H1 (cell line): ENCODE data around the gene CDKN2AIP. TPM values are rescaled to one million over a fixed set of nuclear protein-coding genes. Genes with fewer than 3 reads are reported as not detected.

Experiments used
- CTCF ChIA-PET: fragments of 300-600 bp; sonication (Branson Sonifier 250); formaldehyde crosslinking; loops from one replicate; lab custom pipeline; 2021; ENCODE audit not compliant: partially characterized antibody; lab: Charles Lee
- POLR2A ChIA-PET: fragments of 300-600 bp; sonication (Branson Sonifier 250); formaldehyde crosslinking; loops from one replicate; lab custom pipeline; 2021; ENCODE audit warnings: inconsistent platforms; ENCODE audit not compliant: partially characterized antibody; lab: Charles Lee
- DNase-seq, 2 experiments: peaks; one replicate each; pipeline versions ENCODE4 v3.0.0 to v3.0.0-alpha.2; 2010 to 2022; ENCODE audit warnings: low spot score in 2 of 2, low read depth in 1 of 2, mixed read lengths in 1 of 2
- FAIRE-seq: peaks from 2 replicates; lab custom pipeline; 2011; peaks lifted over from hg19 to GRCh38; lab: Jason Lieb, UNC
- H2AFZ ChIP-seq: 2 replicates; pipeline ENCODE4 v1.8.1; 2012; ENCODE audit warnings: low read length, inconsistent platforms
- H2AK5ac ChIP-seq: 2 replicates; pipeline ENCODE4 v1.6.1; 2013; ENCODE audit warnings: low read depth, low read length
- H2BK120ac ChIP-seq: replicated peaks from 2 replicates; pipeline ENCODE3; 2013; ENCODE audit warnings: low read depth, low read length, inconsistent platforms
- H2BK12ac ChIP-seq: 2 replicates; pipeline ENCODE4 v1.6.1; 2013; ENCODE audit warnings: low read depth, low read length
- H2BK15ac ChIP-seq: 2 replicates; pipeline ENCODE4 v1.6.1; 2013; ENCODE audit warnings: low read length
- H2BK20ac ChIP-seq: 2 replicates; pipeline ENCODE4 v1.6.1; 2013; ENCODE audit warnings: low read length
- H2BK5ac ChIP-seq: 2 replicates; pipeline ENCODE4 v1.6.1; 2013; ENCODE audit warnings: low read depth, low read length
- H3K14ac ChIP-seq: 2 replicates; pipeline ENCODE4 v1.6.1; 2013; ENCODE audit warnings: inconsistent platforms; ENCODE audit not compliant: insufficient read length
- H3K18ac ChIP-seq: 2 replicates; pipeline ENCODE4 v1.6.1; 2013; ENCODE audit warnings: low read length; ENCODE audit errors: extremely low read depth
- H3K23ac ChIP-seq: 2 replicates; pipeline ENCODE4 v1.6.1; 2013; ENCODE audit warnings: inconsistent platforms; ENCODE audit not compliant: insufficient read length
- H3K23me2 ChIP-seq: 2 replicates; pipeline ENCODE4 v1.6.1; 2013; ENCODE audit warnings: low read depth, low read length
- H3K27ac ChIP-seq: 2 replicates; pipeline ENCODE4 v1.6.1; 2011; ENCODE audit warnings: low read depth, low read length, inconsistent platforms
- H3K27me3 ChIP-seq, 4 experiments: replicated peaks in 1 of 4; 1 replicate in 1 of 4; 2 replicates in 3 of 4; pipeline versions ENCODE4 v1.6.1 to v1.8.1; 2011 to 2013; ENCODE audit warnings: low read length in 3 of 4, mild to moderate bottlenecking in 3 of 4, inconsistent platforms in 2 of 4, mixed read lengths in 2 of 4, moderate library complexity in 1 of 4; ENCODE audit not compliant: control insufficient read depth in 3 of 4, insufficient read depth in 3 of 4; ENCODE audit errors: extremely low read depth in 1 of 4
- H3K36me3 ChIP-seq, 4 experiments: 2 replicates each; pipeline versions ENCODE4 v1.6.1 to v1.8.1; 2011 to 2013; ENCODE audit warnings: mild to moderate bottlenecking in 4 of 4, low read length in 3 of 4, moderate library complexity in 2 of 4, control low read depth in 1 of 4, inconsistent platforms in 1 of 4; ENCODE audit not compliant: insufficient read depth in 4 of 4, control insufficient read depth in 2 of 4
- H3K4ac ChIP-seq: replicated peaks from 2 replicates; pipeline ENCODE3; 2013; ENCODE audit warnings: low read length, low read depth, mixed read lengths, inconsistent platforms; ENCODE audit not compliant: insufficient read length
- H3K4me1 ChIP-seq, 4 experiments: replicated peaks in 1 of 4; 1 replicate in 1 of 4; 2 replicates in 3 of 4; pipeline versions ENCODE4 v1.6.1 to v1.8.1; 2011 to 2013; ENCODE audit warnings: low read length in 3 of 4, inconsistent platforms in 2 of 4, mixed read lengths in 1 of 4; ENCODE audit not compliant: insufficient read depth in 4 of 4, control insufficient read depth in 3 of 4
- H3K4me2 ChIP-seq, 2 experiments: 2 replicates each; pipeline versions ENCODE4 v1.6.1 to v1.8.1; 2011 to 2013; ENCODE audit warnings: low read depth in 2 of 2, low read length in 2 of 2, control low read depth in 1 of 2, inconsistent platforms in 1 of 2, mild to moderate bottlenecking in 1 of 2; ENCODE audit not compliant: insufficient read depth in 1 of 2
- H3K4me3 ChIP-seq, 4 experiments: fragments of 200-600, 300-600 bp in 1 of 4; sonication (generic), shearing (Covaris generic), sonication (Bioruptor Twin) in 1 of 4; 2 replicates each; pipeline versions ENCODE4 v1.5.1 to v1.8.1; 2011 to 2016; ENCODE audit warnings: low read length in 4 of 4, low read depth in 3 of 4, control low read depth in 2 of 4, inconsistent platforms in 2 of 4, mild to moderate bottlenecking in 2 of 4, mixed read lengths in 1 of 4, moderate library complexity in 1 of 4; ENCODE audit not compliant: insufficient read depth in 2 of 4; ENCODE audit errors: extremely low read depth in 1 of 4
- H3K56ac ChIP-seq: replicated peaks from 2 replicates; pipeline ENCODE3; 2013; ENCODE audit warnings: low read depth, mild to moderate bottlenecking, mixed read lengths, low read length, inconsistent platforms; ENCODE audit not compliant: insufficient read length
- H3K79me1 ChIP-seq: 2 replicates; pipeline ENCODE4 v1.6.1; 2013; ENCODE audit warnings: low read depth, low read length, control low read depth
- H3K79me2 ChIP-seq, 2 experiments: 2 replicates each; pipeline versions ENCODE4 v1.6.1 to v1.8.1; 2012 to 2013; ENCODE audit warnings: low read length in 2 of 2, mild to moderate bottlenecking in 2 of 2, inconsistent platforms in 1 of 2; ENCODE audit not compliant: insufficient read depth in 2 of 2, control insufficient read depth in 1 of 2
- H3K9ac ChIP-seq, 4 experiments: replicated peaks in 1 of 4; 1 replicate in 1 of 4; 2 replicates in 3 of 4; pipeline versions ENCODE4 v1.6.1 to v1.8.1; 2011 to 2013; ENCODE audit warnings: low read depth in 3 of 4, low read length in 3 of 4, control low read depth in 2 of 4, mild to moderate bottlenecking in 2 of 4, moderate library complexity in 2 of 4, inconsistent platforms in 1 of 4; ENCODE audit errors: extremely low read depth in 1 of 4
- H3K9me3 ChIP-seq, 2 experiments: 2 replicates each; pipeline versions ENCODE4 v1.6.1 to v1.8.1; 2012 to 2013; ENCODE audit warnings: mild to moderate bottlenecking in 2 of 2, moderate library complexity in 2 of 2, control low read depth in 1 of 2, inconsistent platforms in 1 of 2, low read depth in 1 of 2, low read length in 1 of 2, mixed read lengths in 1 of 2; ENCODE audit not compliant: insufficient read depth in 2 of 2
- H4K20me1 ChIP-seq, 2 experiments: replicated peaks in 1 of 2; 2 replicates each; pipeline versions ENCODE3 to v1.8.1; 2011 to 2013; ENCODE audit warnings: inconsistent platforms in 2 of 2, low read length in 2 of 2, mild to moderate bottlenecking in 1 of 2; ENCODE audit not compliant: insufficient read depth in 2 of 2, control insufficient read depth in 1 of 2
- H4K5ac ChIP-seq: 2 replicates; pipeline ENCODE4 v1.6.1; 2013; ENCODE audit warnings: low read length, low read depth, mixed read lengths, inconsistent platforms; ENCODE audit not compliant: insufficient read length
- H4K8ac ChIP-seq: 2 replicates; pipeline ENCODE4 v1.8.0; 2013; ENCODE audit warnings: mild to moderate bottlenecking, moderate library complexity, low read length, inconsistent platforms; ENCODE audit not compliant: insufficient read depth; ENCODE audit errors: extremely low read depth
- H4K91ac ChIP-seq: replicated peaks from 2 replicates; pipeline ENCODE3; 2013; ENCODE audit warnings: low read length, mixed read lengths, inconsistent platforms; ENCODE audit not compliant: insufficient read length
- ATF2 ChIP-seq: IDR thresholded peaks from 2 replicates; pipeline ENCODE4 v1.6.1; 2012; ENCODE audit warnings: low read length, inconsistent platforms
- CREB1 ChIP-seq: IDR thresholded peaks from 2 replicates; pipeline ENCODE4 v1.6.1; 2012; ENCODE audit warnings: inconsistent platforms
- CTBP2 ChIP-seq: IDR thresholded peaks from 2 replicates; pipeline ENCODE4 v1.7.0; 2011; ENCODE audit warnings: borderline replicate concordance, mild to moderate bottlenecking, moderate library complexity, mixed read lengths, low read length; ENCODE audit not compliant: insufficient read depth, insufficient read length
- E2F6 ChIP-seq: IDR thresholded peaks from 2 replicates; pipeline ENCODE4 v1.6.1; 2012; ENCODE audit warnings: inconsistent platforms
- EGR1 ChIP-seq: IDR thresholded peaks from 2 replicates; pipeline ENCODE4 v1.6.1; 2011; ENCODE audit warnings: low read depth, low read length, borderline replicate concordance
- GABPA ChIP-seq: IDR thresholded peaks from 2 replicates; pipeline ENCODE4 v1.6.1; 2011; ENCODE audit warnings: mild to moderate bottlenecking, low read length, moderate library complexity, borderline replicate concordance; ENCODE audit not compliant: insufficient read depth
- HDAC6 ChIP-seq: IDR thresholded peaks from one replicate; pipeline ENCODE4 v1.7.1; 2012; ENCODE audit warnings: low read depth, mild to moderate bottlenecking, inconsistent platforms, low read length, moderate library complexity
- POU5F1 ChIP-seq: IDR thresholded peaks from 2 replicates; pipeline ENCODE4 v1.6.1; 2011; ENCODE audit warnings: low read depth, mild to moderate bottlenecking, low read length, moderate library complexity
- SIRT6 ChIP-seq: IDR thresholded peaks from one replicate; pipeline ENCODE4 v1.7.1; 2012; ENCODE audit warnings: low read length, inconsistent platforms
- SP2 ChIP-seq: IDR thresholded peaks from 2 replicates; pipeline ENCODE4 v1.6.1; 2012; ENCODE audit warnings: mild to moderate bottlenecking, low read length, inconsistent platforms
- SUZ12 ChIP-seq: fragments of 200-600 bp; sonication (generic); IDR thresholded peaks from 2 replicates; pipeline ENCODE4 v1.6.1; 2012; ENCODE audit warnings: mild to moderate bottlenecking, inconsistent platforms, low read length, moderate library complexity, mixed read lengths
- TEAD4 ChIP-seq: IDR thresholded peaks from 2 replicates; pipeline ENCODE4 v1.6.1; 2012; ENCODE audit warnings: low read depth, low read length, inconsistent platforms, mixed read lengths
- YY1 ChIP-seq: IDR thresholded peaks from 2 replicates; pipeline ENCODE4 v1.6.1; 2011; ENCODE audit warnings: low read depth, mild to moderate bottlenecking, low read length
- WGBS, 2 experiments: shearing (Covaris generic) in 1 of 2; methylation state at CpG; one replicate each; pipeline versions ENCODE4 v1.1.6 to v1.1.7; 2013 to 2015; ENCODE audit warnings: low lambda C conversion rate in 2 of 2, mixed read lengths in 2 of 2, inconsistent platforms in 1 of 2, low coverage in 1 of 2, missing lambda C conversion rate in 1 of 2; ENCODE audit not compliant: insufficient replicate concordance in 2 of 2, insufficient coverage in 1 of 2, insufficient read length in 1 of 2; ENCODE audit errors: extremely low coverage in 1 of 2, missing lambda C conversion rate in 1 of 2; 5-methylcytosine and 5-hydroxymethylcytosine counted together
- polyA plus RNA-seq, 7 experiments: library from polyadenylated mRNA; depleted of rRNA in 3 of 7; stranded (reverse) in 5 of 7; unstranded in 2 of 7; fragments of >200 nt in 5 of 7; fragments of 200-250 nt in 2 of 7; gene quantifications; 1 replicate in 5 of 7; 2 replicates in 1 of 7; 4 replicates in 1 of 7; pipeline versions ENCODE4 v1.2.1 to v1.2.3, GENCODE V29; 2011 to 2013; ENCODE audit warnings: missing spikeins in 2 of 7, mixed read lengths in 2 of 7
- total RNA-seq: library from RNA; stranded (reverse); fragmentation: NEBNext Ultra II Directional; extraction: Animal tissue kit (Norgen Biotek cat#: 25700); gene quantifications from 2 replicates; pipeline ENCODE4 v1.2.1, GENCODE V29; 2021

The CDKN2AIP gene
- total and polyA plus RNA-seq, 2 of the 8 experiments (the other 6 are each of a cell fraction or from before 2014, with no cell fraction given), result 6.0 to 14.0 TPM

- Histone ChIP-seq H3K9me3 (no peaks in the 10 kb centered on the region), H3K79me1 (no peaks in the 10 kb centered on the region), H3K27me3 (no peaks in the 10 kb centered on the region), H3K14ac (no peak overlapping the region), H2BK120ac (no peak overlapping the region), H2BK20ac (no peak overlapping the region), H2BK5ac (no peak overlapping the region), H3K36me3 (no peaks in the 10 kb centered on the region), H3K4me2 (no peak overlapping the region), H3K23ac (no peak overlapping the region), H3K4ac (no peak overlapping the region), H2BK15ac (no peak overlapping the region), H4K5ac (no peak overlapping the region), H3K4me3 (no peak overlapping the region), H3K56ac (no peak overlapping the region), H3K4me1 (no peaks in the 10 kb centered on the region), H4K20me1 (no peaks in the 10 kb centered on the region), H2BK12ac (no peak overlapping the region), H4K91ac (no peak overlapping the region), H3K9ac (no peak overlapping the region), H4K8ac (no peak overlapping the region), H3K79me2 (no peaks in the 10 kb centered on the region), H3K27ac (no peak overlapping the region), H3K23me2 (no peaks in the 10 kb centered on the region; the same call in 1 of the 2 replicates), H2AFZ (no peak overlapping the region), H3K18ac (no peak overlapping the region), H2AK5ac (no peak overlapping the region)
- CTCF ChIA-PET, result interaction anchor here (0.8 to 1.4 kb wide), 4 partner anchors 12 to 485 kb away, joined by 3 to 5 read pairs (median 3); no protein-coding TSS in a partner anchor
- DNase-seq, result no peak
- 96% methylated on average over 11 of the region's 11 CpGs; no CpG with 5 or more reads in 1 of the 2 experiments for WGBS, 2 experiments
- no peak for FAIRE-seq
- POLR2A ChIA-PET, result interaction anchor here (1.9 kb wide), 1 partner anchor 31 kb away, joined by 5 read pairs; the partner anchor contains the start of gene CDKN2AIP
- TF ChIP-seq GABPA (no peak), SP2 (no peak), YY1 (no peak), POU5F1 (no peak), SUZ12 (no peak), TEAD4 (no peak), EGR1 (no peak), HDAC6 (no peak), ATF2 (no peak), CTBP2 (no peak), E2F6 (no peak), SIRT6 (no peak), CREB1 (no peak)
Measured at GRCh38 chr4:183412821-183413220, 31.6 kb upstream of the CDKN2AIP start.
